GM18511 (cell line): ENCODE results near the gene ZFAND5.

Experiments used
- ATAC-seq: cut with Tn5 transposase; IDR thresholded peaks from one replicate; pipeline ENCODE4 v1.9.1; 2021; ENCODE audit warnings: mild to moderate bottlenecking, moderate library complexity; ENCODE audit not compliant: unreplicated experiment

Gene ZFAND5

DNA sequence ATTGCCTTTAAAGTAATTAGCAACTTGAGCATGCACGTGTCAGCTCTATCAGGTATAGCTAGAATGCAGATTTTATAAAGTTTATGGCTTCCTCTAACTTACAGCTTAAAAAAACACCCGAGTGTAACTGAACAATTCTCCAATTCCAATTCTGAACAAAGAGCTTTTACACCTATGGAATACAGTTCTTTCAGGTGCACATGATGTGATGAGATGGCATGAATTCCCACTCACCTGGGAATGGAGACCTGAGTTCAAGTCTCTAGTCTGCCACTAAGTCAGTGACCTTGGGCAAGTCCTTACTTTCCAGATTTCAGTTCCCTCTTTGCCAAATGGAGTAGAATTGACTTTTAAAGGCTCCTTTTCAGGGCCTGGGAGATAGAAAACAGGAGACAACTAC is 1.8 kb downstream of the ZFAND5 start:
- no peak for ATAC-seq

DNA sequence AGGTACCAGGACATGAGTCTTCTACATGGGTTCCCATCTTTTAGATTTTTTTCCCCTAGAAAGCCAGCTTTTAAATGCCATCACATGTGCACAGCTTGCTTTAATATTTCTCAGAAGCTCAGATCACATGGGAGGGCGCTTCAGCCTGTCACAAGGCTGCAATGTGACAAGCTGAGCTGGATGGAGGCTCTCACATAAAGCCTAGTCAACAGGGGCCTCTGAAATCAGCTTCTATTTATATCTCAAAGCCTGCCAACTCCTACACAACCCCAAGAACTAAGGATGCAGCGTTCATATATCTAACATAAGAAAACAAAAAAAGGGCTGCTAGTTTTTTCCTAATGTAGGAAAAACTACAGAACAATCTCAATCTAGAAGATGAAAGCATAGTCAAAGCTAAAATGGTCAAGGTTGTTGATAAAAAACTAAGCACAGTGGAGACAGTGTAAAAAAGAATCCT is 2.3 kb downstream of the ZFAND5 start:
- peak; percentile 35 for ATAC-seq

DNA sequence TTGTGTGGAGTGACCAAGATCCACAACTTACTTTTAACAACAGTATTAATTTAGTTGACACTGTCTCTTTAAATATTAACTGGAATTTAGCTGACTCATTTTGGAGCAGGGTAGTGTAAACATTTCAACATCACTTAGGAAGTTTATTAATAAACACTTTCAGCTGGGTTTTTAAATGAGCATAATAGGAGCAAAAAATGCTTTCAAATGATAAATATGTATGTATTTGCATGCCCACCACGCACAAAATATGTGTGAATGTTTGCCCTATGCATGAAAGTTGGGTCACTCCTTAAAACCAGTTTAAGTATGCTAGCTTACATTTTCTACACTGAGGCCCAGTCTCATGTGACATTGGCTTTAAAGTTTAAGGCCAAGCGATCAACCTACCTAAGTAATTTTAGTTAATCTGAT is 2.9 kb downstream of the ZFAND5 start:
- ATAC-seq, result no peak

DNA sequence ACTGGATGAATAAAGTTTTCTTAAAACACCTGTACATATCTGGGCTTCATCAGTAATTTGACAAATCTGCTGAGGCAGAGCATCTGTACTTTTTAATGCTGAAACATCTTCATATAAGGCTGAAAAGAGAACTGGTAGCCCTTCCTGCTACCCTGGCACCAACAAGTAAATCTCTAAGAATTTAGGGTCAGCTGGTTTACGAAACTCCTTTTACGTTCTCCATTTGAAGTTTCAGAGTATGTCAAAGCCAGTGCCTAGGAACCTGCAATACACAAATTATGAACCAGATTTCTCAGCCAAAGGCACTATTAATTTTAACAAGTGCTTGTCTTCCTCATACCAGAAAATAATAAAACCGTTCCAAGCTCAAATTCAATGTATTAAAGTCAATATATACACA is 3.8 kb downstream of the ZFAND5 start:
- ATAC-seq, result no peak

DNA sequence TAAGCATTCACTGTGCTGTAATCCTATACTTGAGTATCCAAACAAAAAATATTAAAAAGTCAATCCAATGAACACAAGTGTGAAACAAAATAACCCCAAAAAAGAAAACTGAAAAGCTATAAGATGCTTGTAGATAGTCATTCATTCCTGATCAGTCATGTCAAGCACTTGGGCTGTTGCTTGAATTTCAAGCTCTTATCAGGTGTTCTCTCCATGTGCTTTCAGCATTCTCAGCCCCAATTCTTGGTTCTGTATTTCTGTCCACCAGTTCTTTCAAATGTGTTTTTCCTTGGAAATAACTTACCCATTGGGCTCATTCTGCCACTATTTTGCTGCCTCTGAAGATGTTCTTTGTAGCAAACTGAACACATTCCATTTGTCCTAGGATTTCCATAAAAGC is 4.7 kb downstream of the ZFAND5 start:
- no peak for ATAC-seq

DNA sequence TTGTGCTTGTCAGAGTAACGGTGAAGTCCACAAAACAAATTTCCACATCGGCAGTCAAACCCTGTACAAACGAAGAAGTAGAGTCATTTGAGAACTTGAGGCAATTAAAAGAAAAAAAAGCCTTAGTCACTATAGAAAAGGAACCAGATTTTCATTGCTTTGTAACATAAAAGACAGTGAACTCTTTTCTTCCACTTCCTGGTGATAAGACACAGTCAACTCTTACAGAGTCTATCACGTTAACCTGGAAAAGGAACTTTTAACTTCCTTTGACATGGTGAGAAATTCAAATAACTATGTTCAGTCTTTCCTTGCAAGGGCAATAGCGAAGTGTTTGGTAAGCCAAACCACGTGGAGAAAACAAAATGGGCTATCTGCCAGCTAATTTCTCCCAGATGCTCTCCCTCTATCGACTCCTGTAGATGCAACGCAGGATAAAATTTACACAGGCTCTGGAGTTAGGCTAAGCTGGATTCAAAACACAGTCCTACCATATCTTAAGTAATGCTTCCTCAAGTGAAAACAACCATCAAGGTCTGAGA is 8.9 kb downstream of the ZFAND5 start:
- ATAC-seq, result no peak

DNA sequence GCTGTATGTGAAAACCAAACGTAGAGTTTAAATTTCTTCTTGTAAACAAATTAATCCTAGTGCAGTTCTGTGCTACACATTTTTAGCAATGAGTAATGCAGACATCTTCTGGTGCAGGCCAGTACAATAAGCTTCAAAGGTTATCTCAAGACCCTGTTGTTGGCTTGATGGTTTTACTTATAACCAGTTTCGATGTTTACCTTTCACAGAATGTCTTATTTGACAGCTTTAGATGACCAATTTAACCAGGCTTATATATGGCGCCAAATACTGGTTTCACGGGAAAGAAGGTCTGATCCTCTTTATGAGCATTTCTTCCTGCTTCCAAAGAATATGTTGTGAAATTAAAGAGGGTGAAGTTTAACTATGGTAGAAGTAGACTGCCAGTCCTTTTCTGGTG is 9.9 kb downstream of the ZFAND5 start:
- no peak for ATAC-seq

DNA sequence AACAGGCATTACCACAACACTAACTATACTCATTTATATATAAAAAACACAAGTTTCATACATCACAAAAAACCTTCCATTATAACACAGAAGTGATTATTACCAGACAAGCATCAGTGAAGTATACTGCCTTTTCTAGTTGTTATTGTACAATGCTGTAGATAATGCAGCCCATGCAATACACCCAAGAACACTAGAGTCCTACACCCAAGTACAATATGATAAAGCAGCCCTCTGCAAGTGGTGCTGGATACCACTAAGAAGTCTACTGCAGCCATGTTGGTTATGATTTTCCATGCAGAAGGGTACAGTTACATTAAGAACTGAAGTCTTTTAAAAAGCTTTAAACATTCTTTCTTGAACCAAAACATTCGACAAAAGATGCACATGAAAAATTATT is 10.3 kb downstream of the ZFAND5 start:
- no peak for ATAC-seq

DNA sequence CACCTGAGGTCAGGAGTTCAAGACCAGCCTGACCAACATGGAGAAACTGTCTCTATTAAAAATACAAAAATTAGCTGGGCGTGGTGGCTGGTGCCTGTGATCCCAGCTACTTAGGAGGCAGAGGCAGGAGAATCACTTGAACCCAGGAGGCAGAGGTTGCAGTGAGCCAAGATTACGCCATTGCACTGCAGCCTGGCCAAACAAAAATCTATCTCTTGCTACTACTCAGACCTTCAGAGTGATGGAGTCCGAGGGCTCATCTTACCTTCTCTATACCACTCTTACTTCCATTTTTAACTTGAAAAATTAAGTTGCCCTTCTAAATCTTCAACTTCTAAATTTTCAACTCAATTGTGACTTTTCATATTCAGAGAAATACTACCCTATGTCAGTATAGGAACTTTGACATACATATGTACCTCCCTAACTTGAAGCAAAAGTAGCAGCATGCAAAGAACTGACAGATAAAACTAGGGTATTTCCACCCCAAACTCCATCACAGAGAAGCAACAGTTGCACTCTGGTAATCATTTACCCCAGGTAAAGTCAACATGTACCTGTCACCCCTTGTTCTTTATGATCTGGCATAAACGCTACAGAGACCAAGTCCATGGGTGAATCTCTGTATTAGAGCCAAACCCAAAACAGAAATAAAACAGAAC is 11.4 kb downstream of the ZFAND5 start:
- no peak for ATAC-seq

DNA sequence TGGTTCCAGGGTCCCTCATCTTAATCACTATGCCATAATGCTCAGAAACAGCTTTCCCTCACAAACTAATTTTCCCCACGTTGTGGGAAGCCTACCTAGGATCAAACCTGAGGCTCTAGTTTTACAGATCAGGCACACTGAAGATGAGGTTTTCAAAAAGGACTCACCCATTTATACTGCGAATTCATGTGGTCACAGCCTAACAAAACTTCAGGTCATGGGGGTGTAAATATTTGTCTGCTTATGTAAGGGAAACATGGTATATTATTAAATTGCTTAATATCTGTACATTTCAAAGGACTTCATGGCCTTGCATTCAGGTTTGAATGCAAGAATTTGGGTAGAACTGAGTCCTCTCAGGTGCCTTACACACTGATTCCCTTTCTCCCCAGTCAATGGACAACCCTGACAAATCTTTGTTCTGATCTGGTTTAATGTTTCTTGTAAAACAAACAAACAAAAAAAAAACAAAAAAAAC is 12.1 kb downstream of the ZFAND5 start:
- ATAC-seq, result no peak

DNA sequence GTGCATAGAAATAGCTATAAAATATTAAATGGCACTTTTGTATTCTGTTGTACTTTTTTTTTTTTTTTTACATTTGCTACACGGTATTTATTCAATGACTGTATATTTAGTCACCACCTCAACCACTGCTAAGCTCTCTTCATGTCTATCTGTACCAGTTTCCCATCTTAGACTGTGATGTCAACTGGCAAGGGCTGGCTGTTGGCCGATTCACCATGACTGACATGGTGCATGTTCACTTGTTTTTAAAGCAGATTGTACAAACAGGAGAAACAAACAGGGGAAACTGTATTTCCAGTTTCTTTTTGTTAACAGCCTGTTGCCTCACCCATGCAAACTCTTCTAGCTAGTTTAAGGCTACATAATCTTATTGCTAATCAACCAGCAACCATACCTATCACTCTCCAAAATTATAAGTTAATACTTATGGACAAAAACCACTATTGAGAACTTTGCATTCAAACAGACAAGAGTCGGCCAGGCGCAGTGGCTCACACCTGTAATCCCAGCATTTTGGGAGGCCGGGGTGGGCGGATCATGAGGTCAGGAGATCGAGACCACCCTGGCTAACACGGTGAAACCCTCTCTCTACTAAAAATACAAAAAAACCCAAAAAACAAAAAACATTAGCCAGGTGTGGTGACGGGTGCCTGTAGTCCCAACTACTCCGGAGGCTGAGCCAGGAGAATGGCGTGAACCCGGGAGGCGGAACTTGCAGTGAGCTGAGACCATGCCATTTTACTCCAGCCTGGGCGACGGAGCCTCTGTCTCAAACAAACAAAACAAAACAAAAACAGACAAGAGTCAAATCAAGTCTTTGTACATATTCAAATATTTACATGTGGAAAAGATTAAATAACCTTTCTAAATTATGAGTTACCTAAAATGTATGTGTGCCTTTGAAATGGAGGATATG is 13.2 kb downstream of the ZFAND5 start:
- ATAC-seq, result no peak

DNA sequence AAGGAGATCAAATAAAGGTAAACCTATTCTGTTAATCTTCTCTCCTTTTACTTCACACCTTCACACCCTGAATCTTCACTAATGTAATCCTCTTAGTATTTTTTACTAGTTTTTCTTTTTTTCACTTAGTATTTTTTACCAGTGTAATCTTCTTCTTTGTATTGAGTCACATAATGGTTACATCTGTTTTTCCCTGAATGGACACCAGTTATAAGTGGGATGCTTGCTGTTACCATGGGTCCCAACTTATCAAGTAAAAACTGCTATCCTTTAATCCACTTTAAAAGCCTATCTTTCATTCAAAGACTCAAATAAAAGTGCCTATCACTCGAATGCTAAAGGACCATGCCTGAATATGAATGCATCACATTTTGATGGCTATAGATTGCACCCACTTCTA is 15.1 kb downstream of the ZFAND5 start:
- ATAC-seq, result no peak

DNA sequence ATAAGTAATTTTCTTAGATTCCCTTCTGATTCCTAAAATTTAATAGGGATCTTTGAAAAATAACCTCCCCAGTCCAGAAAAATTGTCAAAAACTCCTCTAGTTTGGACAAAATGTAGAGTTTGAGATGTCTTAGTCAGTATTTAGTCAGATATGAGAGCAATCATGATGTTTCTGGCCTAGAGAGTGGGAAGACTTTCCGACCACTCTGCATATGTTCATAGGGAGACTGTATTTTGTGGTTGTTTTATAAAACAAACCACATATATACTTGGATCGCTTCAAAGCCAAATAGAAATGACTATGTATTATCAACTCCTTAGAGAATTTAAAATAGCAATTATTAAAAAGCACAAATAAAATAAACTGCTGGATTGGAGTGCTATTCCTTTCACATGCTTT is 15.8 kb downstream of the ZFAND5 start:
- no peak for ATAC-seq

DNA sequence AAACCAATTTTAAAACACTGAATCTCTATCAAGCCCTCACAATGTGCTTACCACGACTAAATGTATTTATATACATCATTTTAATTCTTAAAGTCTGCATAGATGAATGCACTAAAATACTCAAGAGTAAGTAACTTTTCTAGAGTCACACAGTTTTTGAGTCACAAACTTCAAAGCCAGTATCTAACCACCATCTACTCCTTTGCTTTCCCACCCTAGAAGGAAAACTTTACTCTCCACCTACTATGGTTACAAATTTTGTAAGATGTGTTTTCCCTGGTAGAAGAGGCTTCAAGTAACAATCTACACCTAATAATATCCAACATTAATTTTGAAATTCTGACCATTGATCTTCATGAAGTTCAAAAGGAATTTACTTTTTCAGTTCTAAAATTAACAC is 18.7 kb downstream of the ZFAND5 start:
- ATAC-seq, result no peak

DNA sequence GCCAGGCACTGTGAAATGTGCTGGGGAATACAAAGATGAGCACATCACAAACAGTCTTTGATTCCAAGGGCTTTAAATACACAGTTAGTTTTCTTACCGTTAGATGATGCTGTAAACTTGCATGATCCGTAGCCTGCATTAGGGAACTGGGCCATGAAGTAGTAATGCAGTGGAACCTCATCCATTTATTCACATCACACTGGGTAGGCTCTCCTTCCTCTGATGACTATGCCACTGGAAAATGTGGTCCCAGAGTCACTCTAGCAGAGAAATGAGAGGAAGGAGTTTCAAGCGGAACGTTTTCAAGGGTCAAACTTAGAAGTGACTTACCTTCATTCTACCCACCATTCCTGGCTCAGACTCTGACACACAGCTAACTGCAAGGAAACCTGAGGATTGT is 26.4 kb downstream of the ZFAND5 start:
- no peak for ATAC-seq

DNA sequence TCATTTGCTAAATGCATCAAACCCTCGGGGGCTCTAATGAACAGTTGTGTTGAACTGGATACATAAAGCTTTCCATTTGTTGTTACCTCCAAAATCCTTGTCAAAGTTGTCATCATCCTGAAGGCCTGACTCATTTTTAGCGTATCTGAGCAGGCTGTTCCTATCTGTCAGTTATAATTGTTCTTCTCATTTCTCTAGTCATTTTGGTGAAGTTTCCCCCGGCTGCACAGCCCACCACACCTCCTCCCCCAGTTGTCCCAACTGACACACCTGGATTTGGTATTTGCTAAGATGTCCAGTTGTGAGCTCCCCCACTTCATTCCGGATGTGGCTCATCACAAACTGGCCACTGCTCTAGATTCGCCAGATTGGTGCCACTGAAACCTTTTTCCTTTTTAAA is 27.7 kb downstream of the ZFAND5 start:
- ATAC-seq, result no peak

DNA sequence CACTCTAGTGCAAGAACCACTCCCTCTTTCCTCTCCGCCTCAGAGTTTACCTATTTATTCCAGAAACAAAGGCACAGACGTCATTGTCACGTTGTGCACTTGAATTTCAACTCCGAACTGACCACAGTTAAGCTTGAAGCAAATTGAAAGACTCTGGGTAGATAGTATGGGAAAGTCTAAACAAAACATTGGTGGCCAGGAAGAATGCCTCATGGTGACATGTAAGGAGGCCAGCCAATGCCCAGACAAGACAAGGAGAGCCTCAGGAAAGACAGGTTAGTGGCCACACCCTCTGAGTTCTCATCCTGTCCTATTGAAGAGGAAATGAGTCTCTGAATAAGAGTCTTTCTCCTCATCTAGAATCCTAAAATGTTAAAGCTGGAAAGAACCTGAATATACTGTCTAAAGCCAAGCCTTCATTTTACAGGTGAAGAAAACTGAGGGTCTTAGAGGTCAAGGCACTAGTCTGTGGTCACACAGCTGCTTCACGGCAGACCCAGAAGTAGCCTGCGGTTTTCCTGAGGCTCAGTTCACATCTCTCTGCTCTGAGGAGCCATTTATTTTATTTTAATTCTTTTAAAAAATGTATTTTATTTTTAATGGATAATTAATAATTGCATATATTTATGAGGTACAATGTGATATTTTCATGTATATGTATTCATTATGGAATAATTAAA is 30.2 kb downstream of the ZFAND5 start:
- no peak for ATAC-seq

DNA sequence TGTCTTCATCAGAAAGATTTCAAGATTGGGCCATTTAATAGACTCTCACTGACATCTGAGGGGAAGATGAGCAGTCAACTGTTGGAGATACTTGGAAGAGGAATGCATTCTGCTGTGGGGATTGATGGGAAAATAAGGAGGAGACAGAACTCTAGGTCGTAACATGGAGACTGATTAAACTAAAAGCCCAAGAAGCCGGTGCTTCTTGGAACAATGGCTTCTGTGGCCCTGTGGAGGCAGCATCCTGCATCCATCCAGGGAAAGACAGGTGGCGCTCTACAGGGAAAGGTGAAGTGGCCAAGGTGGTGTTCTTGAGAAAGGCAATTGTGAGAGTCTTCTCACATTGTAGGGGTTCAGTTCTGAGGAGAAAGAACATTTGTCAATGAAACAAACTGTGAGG is 31.3 kb downstream of the ZFAND5 start:
- no peak for ATAC-seq

DNA sequence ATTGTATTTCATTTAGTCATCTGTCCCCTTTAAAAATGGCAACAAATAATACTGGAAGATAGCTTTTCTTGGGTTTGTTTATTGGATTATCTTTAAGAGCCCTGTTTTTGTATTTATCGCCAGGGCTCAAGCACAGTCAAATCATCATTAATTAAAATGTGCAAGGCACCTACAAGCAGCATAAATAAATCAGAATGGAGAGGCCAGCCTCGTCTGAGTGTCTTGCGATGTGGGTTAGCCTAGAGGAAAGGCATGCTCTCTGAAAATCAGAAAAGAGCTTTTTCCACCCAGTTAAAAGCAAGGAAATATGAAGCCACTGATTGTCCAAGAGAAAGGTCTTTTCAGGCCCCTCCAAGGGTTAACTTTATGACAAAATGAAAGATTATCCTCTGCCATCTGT is 31.8 kb downstream of the ZFAND5 start:
- ATAC-seq, result no peak

DNA sequence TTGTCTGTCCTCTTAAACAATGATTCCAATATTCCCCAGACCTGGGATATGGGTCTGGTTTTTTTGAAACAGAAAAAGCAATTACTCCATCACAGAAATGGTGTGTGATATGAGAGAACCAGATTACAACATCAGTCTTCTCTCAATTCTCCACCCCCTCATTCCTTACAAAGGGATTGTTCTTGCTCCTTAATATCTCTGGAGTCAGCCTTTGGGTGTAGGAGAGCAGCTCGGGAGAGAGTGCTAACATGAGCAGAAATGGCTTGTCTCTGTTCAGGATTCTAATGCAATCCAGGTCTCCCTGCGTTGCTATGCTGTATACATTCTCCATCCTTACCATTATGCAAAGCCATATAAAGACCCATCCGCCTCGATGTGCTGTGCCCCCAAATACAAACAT is 32.7 kb downstream of the ZFAND5 start:
- no peak for ATAC-seq

DNA sequence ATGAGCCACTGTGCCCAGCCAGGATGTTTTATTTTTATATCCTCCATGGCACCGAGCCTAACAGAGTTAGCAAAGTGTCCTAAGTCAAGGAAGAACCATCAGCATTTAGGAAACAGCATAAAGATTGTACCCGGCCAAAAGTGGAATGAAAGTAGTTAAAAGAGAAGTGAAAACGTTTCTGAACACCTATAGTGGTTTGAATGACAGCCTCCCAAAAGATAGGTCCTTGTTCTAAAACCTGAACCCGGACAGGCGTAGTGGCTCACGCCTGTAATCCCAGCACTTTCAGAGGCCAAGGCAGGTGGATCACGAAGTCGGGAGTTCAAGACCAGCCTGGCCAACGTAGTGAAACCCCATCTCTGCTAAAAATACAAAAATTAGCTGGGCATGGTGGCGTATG is 37.4 kb downstream of the ZFAND5 start:
- no peak for ATAC-seq
